ENCODE results near the gene CNTNAP2.
"Not testable (repeated sequence)": the region's sequence is repeated elsewhere in the genome, so short reads cannot be mapped to it uniquely, and the experiment has no call there.

DNA sequence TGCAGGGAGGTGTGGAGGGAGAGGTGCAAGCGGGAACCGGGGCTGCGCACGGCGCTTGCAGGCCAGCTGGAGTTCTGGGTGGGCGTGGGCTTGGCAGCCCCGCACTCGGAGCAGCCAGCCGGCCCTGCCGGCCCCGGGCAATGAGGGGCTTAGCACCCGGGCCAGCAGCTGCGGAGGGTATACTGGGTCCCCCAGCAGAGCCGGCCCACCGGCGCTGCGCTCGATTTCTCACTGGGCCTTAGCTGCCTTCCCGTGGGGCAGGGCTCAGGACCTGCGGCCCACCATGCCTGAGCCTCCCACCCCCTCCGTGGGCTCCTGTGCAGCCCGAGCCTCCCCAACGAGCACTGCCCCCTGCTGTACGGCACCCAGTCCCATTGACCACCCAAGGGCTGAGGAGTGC, 2309.8 kb downstream of the CNTNAP2 start:
- not testable (repeated sequence) for TF ChIP-seq POLR2A (IDR thresholded peaks at IDR 0.05)
- TF ChIP-seq, protein P1, sequence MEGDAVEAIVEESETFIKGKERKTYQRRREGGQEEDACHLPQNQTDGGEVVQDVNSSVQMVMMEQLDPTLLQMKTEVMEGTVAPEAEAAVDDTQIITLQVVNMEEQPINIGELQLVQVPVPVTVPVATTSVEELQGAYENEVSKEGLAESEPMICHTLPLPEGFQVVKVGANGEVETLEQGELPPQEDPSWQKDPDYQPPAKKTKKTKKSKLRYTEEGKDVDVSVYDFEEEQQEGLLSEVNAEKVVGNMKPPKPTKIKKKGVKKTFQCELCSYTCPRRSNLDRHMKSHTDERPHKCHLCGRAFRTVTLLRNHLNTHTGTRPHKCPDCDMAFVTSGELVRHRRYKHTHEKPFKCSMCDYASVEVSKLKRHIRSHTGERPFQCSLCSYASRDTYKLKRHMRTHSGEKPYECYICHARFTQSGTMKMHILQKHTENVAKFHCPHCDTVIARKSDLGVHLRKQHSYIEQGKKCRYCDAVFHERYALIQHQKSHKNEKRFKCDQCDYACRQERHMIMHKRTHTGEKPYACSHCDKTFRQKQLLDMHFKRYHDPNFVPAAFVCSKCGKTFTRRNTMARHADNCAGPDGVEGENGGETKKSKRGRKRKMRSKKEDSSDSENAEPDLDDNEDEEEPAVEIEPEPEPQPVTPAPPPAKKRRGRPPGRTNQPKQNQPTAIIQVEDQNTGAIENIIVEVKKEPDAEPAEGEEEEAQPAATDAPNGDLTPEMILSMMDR (IDR thresholded peaks at IDR 0.05), result not testable (repeated sequence)

Data from uterus (tissue), 2 donors.